Lower leg skin (tissue), 4 donors: ENCODE measurements around the gene AEBP2. TPM values are rescaled to one million over a fixed set of nuclear protein-coding genes. Genes with fewer than 3 reads are reported as not detected.
A peak's percentile ranks its signal among the peaks of the same experiment; 100 is the strongest.

Experiments
- DNase-seq, 2 donors: peaks; one replicate each; pipeline ENCODE4 v3.0.0-alpha.2; 2019; ENCODE audit warnings: low spot score in 2 of 2
- H3K4me3 ChIP-seq: fragments of 200-600 bp; sonication (generic); 2 replicates; pipeline ENCODE4 v1.5.1; 2017; ENCODE audit warnings: mild to moderate bottlenecking, low read depth; ENCODE audit not compliant: poor library complexity, severe bottlenecking
- CTCF ChIP-seq, 3 donors: fragments of 450-650 bp; IDR thresholded peaks; one replicate each; pipeline ENCODE4 v1.5.1; 2016; ENCODE audit warnings: antibody characterized with exemption in 3 of 3, mild to moderate bottlenecking in 3 of 3, moderate library complexity in 2 of 3
- POLR2A ChIP-seq, 2 donors: fragments of 450-650 bp; IDR thresholded peaks; one replicate each; pipeline ENCODE4 v1.6.1; 2016 to 2017; ENCODE audit warnings: antibody characterized with exemption in 2 of 2, mild to moderate bottlenecking in 1 of 2, moderate library complexity in 1 of 2
- WGBS, 2 donors: methylation state at CpG; one replicate each; pipeline ENCODE4 v1.1.5; 2018; 5-methylcytosine and 5-hydroxymethylcytosine counted together
- intact Hi-C: fragments of 100-400 bp; cut with DNase I; formaldehyde crosslinking; loops from one replicate; pipeline ENCODE4 v1.15.0; 2023; ENCODE audit warnings: low total_unique reads
- total RNA-seq, 4 donors: library from RNA; depleted of rRNA; stranded (reverse); fragments of >200 nt; gene quantifications; one replicate each; pipeline ENCODE4 v1.1.0, GENCODE V29; 2016

Gene AEBP2
- total RNA-seq, 4 donors from 2014 or later: 31.4 to 70.9 (median 54.0) TPM

DNA sequence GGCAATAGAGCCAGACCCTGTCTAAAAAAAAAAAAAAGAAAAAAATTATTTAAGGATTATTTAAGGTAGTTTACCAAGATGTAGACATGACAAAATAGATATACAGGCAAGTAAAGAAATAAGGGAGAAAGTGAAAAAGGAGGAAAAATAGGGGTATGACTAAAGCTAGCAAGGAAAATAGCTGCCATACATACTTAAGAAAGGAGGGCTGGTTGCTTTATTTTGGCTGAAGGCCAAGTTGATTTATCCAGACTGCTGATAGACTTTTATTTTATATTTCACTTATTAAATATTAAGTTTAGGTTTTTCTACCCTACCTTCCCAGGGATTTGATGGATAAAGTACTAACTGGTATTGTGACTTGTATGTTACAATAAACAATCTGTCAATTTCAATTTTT, 8.3 kb upstream of the AEBP2 start:
- H3K4me3 ChIP-seq: no peak overlapping the region
- TF ChIP-seq CTCF (IDR thresholded peaks at IDR 0.05) (no peak), POLR2A (IDR thresholded peaks at IDR 0.05) (no peak)
- intact Hi-C loops: no loop called here
- no peak for DNase-seq

GRCh38 chr12:19431407-19432308, 7.6 kb upstream of the AEBP2 start:
- TF ChIP-seq CTCF (IDR thresholded peaks at IDR 0.05): no peak
- no peak for TF ChIP-seq POLR2A (IDR thresholded peaks at IDR 0.05)
- WGBS, 2 donors: 38 to 44% methylated on average over 5 of the region's 5 CpGs
- H3K4me3 ChIP-seq: no peak overlapping the region
- peak in 1 of 2 donors; percentile 26 for DNase-seq
- intact Hi-C loops: no loop called here

DNA sequence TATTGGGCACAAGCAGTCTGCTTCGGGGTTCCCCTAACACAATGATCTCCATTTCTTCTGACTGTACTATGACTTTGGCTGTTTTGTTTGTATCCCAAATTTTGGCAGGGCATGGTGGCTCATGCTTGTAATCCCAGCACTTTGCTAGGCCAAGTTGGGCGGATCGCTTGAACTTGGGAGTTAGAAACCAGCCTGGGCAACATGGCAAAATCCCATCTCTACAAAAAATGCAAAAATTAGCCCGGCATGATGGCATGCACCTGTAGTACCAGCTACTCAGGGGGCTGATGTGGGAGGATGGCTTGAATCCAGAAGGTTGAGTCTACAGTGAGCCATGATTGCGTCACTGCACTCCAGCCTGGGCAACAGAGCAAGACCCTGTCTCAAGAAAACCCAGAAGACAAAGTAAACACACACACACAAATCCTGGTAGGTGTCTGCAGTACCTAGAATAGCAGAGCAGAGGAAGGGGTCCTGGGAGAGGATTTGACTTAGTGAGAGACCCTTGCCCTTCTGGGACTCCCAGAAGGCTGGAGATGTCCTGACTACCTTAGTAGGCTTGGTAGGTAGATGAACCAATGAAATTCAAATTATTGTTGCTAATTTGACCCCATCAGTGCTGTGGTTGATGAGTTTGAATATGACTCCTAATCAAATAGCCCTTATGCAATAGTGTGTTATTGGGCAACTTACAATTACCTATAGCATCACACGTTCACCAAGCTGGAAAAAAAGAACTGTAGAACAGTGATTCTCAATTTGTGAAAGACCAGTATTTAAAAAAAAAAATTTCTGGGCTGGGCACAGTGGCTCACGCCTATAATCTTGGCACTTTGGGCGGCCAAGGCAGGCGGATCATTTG, 6.8 kb upstream of the AEBP2 start:
- whole genome bisulfite sequencing, 2 donors: 69 to 79% methylated on average over 9 of the region's 9 CpGs
- DNase-seq: no peak
- intact Hi-C loops: no loop called here
- no peak for TF ChIP-seq CTCF (IDR thresholded peaks at IDR 0.05)
- TF ChIP-seq POLR2A (IDR thresholded peaks at IDR 0.05): no peak
- H3K4me3 ChIP-seq: no peak overlapping the region

DNA sequence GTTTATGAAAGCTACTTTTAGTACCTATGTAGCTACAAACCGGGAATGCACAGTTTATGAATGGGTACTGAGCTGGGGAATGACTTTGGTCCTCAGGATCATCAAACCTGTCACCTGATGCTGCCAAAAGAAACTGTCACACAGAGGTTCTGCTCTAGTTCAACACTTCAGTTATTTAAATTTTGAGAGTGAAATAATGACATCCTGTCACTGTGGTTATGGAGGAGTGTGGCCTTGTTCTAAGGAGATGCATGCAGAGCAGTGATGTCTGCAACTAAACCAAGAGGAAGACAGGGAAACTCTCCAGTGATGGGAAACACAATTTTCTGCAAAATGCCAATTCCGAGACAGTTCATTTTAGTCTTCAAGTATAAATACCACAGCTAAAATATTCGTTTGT, 4.8 kb upstream of the AEBP2 start:
- 69 to 70% methylated on average over 3 of the region's 3 CpGs for WGBS, 2 donors
- TF ChIP-seq POLR2A (IDR thresholded peaks at IDR 0.05) (no peak), CTCF (IDR thresholded peaks at IDR 0.05) (no peak)

DNA sequence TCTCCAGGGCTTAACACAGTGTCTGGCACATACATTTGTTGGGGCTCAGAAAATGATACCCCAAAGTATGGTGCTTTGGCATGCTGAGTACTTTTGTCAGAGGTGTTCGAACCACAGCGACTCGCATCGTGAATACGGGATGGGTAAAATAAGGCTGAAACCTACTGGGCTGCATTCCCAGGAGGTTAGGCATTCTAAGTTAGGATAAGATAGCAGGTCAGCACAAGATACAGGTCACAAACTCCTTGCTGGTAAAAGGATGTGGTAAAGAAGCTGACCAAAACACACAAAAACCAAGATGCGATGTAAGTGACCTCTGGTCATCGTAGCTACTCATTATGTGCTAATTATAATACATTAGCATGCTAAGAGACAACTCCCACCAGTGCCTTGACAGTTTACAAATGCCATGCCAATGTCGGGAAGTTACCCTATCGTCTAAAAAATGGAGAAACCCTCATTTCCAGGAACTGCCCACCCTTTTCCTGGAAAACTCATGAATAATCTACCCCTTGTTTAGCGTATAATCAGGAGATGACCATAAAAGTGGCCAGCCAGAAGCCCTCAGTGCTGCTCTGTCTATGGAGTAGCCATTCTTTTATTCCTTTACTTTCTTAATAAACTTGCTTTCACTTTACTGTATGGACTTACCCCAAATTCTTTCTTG, 3.3 kb upstream of the AEBP2 start:
- TF ChIP-seq POLR2A (IDR thresholded peaks at IDR 0.05): no peak
- TF ChIP-seq CTCF (IDR thresholded peaks at IDR 0.05): no peak
- 87 to 92% methylated on average over 10 of the region's 10 CpGs for WGBS, 2 donors
- intact Hi-C loops: no loop called here
- no peak overlapping the region for H3K4me3 ChIP-seq
- peak in 1 of 2 donors; percentile 7 for DNase-seq

More for the DNA sequence above, 4.8 kb upstream of the AEBP2 start:
- H3K4me3 ChIP-seq: no peak overlapping the region
- no peak for DNase-seq
- intact Hi-C loops: no loop called here
